GM12865 (cell line): ENCODE measurements around the gene NKAIN4.

ENCODE experiments used
- DNase-seq: peaks from one replicate; pipeline ENCODE4 v3.0.0; 2010; ENCODE audit warnings: low read depth
- H3K4me3 ChIP-seq: 2 replicates; pipeline ENCODE4 v1.5.1; 2011; ENCODE audit warnings: mild to moderate bottlenecking, low read depth, low read length, control low read depth
- CTCF ChIP-seq: IDR thresholded peaks from 2 replicates; pipeline ENCODE4 v1.5.1; 2011; ENCODE audit warnings: low read length, control low read depth, low read depth, inconsistent platforms; ENCODE audit not compliant: insufficient read depth; ENCODE audit errors: missing control alignments

The NKAIN4 gene

GRCh38 chr20:63239431-63239830 lies 14.8 kb downstream of the NKAIN4 start:
- DNase-seq: no peak
- TF ChIP-seq CTCF: no peak
- no peak overlapping the region for H3K4me3 ChIP-seq

GRCh38 chr20:63238514-63239125 lies 15.6 kb downstream of the NKAIN4 start:
- H3K4me3 ChIP-seq: no peak overlapping the region
- TF ChIP-seq CTCF: no peak
- no peak for DNase-seq

DNA sequence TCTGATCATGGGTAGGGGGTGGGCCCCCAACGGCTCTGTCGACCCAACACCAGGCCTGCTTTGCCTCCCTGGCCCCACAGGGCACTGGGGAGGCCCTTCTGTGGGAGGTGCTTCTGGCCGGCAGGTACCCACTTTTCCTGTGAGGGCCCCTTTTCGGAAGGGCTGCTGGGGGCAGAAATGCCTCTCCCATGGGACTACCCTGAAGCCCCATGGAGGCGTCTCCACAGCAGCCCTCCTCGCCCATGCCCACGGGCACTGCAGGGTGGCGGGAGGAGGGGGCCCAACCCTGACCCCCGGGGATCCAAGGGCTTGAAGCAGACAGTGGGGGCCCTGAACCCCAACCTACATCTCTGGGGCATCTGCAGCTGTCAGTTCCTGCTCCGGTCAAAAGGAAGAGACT lies 16.2 kb downstream of the NKAIN4 start:
- TF ChIP-seq CTCF: no peak
- no peak overlapping the region for H3K4me3 ChIP-seq
- DNase-seq: no peak

DNA sequence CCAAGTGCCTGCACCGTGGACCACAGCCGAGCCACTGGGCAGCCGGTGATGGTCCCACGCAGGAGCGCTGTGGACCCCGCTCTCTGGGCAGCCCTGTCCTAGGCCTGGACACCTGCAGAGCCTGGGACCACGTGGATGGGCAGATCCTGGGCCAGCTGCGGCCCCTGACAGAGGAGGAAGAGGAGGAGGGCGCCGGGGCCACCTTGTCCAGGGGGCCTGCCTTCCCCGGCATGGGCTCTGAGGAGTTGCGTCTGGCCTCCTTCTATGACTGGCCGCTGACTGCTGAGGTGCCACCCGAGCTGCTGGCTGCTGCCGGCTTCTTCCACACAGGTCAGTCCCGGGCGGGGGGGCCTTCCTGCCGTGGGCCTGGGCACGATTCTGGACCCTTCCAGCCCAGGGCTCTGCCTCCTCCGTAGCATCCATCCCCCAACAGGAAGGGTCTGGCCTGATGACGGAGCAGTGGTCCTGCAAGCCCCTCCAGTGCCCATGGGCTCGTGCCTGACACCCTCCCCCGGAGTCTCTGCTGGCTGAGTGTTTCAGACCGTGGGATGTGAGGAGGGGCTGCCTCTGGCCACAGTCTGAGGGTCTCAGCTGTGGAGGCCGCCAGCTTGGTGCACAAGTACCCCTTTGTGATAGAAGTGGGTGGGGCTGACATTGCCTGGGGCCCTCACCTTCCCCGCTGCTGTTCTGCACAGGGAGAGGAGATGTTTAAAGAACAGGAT lies 18.0 kb downstream of the NKAIN4 start:
- no peak for DNase-seq
- H3K4me3 ChIP-seq: no peak overlapping the region
- TF ChIP-seq CTCF: no peak

GRCh38 chr20:63235399-63235983 lies 18.8 kb downstream of the NKAIN4 start, which contains the start of gene BIRC7:
BIRC7 (plus strand) TSS chr20:63235905; CDS start chr20:63236097, 192 bp downstream.
- no peak within 1 kb of the TSS for H3K4me3 ChIP-seq
- DNase-seq: no peak
- no peak for TF ChIP-seq CTCF

GRCh38 chr20:63234693-63235398 lies 19.4 kb downstream of the NKAIN4 start:
- DNase-seq: peak; percentile 30
- peak; percentile 57 for TF ChIP-seq CTCF
- no peak overlapping the region for H3K4me3 ChIP-seq
